GM21825 (cell line): ENCODE measurements around the gene BCL7A.
"Not testable (repeated sequence)": the region's sequence is repeated elsewhere in the genome, so short reads cannot be mapped to it uniquely, and the experiment has no call there.

ENCODE experiments used
- ATAC-seq: cut with Tn5 transposase; IDR thresholded peaks from one replicate; pipeline ENCODE4 v1.9.1; 2021; ENCODE audit warnings: mild to moderate bottlenecking, moderate library complexity; ENCODE audit not compliant: unreplicated experiment

The BCL7A gene

DNA sequence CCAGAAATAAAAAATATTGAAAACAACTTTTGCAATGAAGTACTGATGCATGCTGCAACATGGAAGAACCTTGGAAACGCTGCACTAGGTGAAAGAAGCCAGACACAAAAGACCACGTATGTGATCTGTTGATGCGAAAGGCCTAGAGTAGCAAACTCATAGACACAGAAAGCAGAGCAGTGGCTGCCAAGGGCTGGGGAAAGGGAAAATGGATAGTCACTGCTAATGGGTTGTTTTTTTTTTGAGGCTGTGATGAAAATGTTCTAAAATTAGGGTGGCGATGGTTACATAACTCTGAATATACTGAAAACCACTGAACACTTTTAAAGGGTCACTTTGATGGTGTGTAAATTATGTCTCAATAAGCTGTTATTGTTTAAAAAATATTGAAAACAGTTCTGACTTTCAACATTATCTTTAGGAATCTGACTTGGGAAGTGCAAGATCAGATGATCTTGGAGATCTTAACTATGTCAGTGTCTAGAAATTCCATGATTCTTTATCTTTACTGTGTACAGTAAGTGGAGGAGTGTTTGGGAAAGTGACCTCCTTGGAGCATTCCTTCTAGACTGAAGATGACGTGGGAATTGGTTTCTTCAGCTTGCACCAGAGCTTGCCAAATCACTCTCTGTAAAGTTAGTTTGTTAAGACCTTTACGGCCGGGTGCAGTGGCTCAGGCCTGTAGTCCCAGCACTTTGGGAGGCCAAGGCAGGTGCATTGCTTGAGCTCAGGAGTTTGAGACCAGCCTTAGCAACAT is 69.3 kb downstream of the BCL7A start:
- no peak for ATAC-seq

DNA sequence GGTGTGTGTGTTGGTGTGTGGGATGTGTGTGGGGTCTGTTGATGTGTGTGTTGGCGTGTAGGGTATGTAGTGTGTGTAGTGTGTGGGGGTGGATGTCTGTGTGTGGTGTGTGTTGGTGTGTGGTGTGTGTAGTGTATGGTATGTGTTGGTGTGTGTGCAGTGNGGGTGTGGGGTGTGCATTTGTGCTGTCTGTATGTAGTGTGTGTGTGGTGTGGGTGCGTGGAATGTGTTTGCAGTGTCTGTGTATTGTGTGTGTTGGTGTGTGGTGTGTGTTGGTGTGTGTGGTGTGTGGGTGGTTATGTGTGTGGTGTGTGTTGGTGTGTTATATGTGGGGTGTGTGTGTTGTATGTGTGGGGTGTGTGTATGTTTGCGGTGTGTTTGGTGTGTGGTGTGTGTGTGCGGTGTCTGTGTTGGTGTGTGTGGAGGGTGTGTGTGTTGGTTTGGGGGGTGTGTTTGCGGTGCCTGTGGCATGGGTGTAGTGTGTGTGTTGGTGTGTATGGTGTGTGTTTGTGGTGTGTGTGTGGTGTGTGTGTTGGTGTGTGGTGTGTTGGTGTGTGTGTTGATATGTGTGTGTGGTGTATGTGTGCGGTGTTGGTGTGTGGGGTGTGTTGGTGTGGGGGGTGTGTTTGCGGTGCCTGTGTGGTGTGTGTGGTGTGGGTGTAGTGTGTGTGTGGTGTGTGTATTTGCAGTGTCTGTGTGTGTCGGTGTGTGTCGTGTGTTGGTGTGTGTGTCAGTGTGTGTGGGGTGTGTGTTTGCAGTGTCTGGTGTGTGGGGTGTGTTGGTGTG is 71.6 kb downstream of the BCL7A start:
- ATAC-seq = no peak

DNA sequence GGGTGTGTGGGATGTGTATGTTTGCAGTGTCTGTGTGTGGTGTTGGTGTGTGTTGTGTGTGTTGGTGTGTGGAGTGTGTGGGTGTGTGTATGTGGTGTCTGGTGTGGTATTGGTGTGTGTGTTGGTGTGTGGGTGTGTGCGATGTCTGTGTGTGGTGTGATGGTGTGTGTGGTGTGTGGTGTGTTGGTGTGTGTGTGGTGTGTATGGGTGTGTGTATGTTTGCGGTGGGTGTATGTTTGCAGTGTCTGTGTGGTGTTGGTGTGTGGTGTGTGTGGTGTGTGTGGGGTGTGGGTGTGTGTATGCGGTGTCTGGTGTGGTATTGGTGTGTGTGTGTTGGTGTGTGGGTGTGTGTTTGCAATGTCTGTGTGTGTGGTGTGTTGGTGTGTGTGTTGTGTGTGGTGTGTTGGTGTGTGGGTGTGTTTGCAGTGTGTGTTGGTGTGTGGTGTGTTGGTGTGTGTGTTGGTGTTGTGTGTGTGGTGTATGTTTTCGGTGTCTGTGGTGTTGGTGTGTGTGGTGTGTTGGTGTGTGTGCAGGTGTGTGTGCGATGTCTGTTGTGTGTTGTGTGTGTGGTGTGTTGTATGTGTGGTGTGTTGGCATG is 72.6 kb downstream of the BCL7A start:
- ATAC-seq = no peak

DNA sequence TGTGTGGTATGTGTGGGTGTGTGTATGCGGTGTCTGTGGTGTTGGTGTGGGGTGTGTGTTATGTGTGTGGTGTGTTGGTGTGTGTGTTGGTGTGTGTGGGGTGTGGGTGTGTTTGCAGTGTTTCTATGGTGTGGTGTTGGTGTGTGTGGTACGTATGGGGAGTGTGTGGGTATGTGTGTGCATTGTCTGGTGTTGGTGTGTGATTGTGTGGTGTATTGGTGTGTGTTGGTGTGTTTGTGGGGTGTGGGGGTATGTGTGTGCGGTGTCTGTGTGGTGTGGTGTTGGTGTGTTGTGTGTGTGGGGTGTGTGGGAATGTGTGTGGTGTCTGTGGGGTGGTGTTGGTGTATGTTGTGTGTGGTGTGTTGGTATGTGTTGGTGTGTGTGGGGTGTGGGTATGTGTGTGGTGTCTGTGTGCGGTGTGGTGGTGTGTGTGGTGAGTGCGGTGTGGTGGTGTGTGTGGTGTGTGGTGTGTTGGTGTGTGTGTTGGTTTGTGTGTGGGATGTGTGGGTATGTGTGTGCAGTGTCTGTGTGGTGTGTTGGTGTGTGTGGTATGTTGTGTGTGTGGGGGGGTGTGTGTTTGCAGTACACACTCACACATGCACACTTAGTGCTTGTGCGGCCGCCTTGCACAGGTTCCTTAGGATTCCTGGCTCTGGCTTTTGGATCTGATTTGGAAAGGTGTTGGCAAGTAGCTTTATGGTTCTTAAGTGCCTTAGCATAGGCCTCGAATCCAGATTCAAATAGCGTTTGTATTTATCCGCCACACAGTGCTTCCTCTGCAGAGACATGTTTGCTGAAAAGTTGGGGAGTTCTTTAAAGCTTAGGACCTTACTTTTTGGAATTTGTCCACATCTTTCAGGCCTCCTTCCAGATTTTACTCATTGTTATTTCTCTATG is 73.3 kb downstream of the BCL7A start:
- ATAC-seq = no peak

DNA sequence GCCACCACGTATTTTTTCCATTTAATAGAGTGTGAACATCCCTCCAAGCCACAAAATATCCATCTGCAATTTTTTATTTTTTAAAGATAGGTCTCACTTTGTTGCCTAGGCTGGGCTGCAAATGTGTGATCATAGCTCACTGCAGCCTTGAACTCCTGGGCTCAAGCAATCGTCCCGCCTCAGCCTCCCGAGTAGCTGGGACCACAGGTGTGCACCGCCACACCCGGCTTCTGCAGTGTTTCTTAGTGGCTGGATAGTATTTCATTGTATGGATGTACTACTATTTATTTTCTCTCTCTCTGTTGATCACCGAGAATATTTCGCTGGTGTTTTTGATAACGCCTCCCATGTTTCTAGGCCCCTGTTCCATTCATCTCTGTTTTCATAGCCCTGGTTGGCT is 74.3 kb downstream of the BCL7A start:
- ATAC-seq = no peak

DNA sequence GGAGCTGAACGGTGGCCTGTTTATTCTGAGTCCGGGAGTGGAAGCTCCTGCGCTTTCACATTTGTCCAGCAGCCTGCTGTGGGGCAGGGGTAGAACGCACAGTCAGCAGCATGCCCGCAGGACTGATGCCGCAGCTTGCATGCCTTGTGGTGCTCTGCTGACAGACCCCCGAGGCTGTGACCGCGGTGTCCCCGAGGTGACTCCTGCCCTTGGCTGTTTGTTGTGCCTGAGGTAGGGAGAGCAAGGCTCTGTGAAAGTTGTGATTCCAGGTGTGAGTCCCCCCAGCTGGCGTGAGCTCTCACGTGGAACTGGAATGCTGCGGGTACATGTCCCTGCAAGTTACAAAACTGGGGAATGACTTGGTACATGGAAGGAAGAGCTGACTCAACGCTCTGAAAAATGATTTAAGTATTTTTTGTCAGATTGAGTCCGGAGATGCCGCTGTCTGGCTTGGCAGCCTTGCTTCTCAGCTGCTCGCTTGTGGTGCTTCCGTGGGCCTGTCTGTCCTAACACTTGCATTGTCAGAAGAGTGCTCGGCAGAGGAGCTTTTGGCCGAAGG is 75.0 kb downstream of the BCL7A start:
- ATAC-seq = no peak

DNA sequence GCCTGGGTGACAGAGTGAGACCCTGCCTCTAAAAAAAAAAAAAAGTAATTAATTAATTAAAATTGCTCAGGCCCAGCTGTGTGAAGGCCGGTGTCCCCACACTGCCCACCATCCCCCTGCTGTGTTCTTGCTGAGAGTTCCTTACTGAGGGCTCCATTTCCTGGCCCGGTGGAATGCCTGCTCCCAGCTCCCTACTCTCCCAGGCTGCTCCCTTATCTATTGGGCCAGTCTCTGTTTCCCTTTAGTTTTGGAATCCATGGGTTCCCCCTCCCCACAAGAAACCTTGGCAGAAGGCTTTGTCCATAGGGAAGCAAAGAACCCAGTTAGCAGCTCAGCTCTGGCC is 75.9 kb downstream of the BCL7A start:
- no peak for ATAC-seq

DNA sequence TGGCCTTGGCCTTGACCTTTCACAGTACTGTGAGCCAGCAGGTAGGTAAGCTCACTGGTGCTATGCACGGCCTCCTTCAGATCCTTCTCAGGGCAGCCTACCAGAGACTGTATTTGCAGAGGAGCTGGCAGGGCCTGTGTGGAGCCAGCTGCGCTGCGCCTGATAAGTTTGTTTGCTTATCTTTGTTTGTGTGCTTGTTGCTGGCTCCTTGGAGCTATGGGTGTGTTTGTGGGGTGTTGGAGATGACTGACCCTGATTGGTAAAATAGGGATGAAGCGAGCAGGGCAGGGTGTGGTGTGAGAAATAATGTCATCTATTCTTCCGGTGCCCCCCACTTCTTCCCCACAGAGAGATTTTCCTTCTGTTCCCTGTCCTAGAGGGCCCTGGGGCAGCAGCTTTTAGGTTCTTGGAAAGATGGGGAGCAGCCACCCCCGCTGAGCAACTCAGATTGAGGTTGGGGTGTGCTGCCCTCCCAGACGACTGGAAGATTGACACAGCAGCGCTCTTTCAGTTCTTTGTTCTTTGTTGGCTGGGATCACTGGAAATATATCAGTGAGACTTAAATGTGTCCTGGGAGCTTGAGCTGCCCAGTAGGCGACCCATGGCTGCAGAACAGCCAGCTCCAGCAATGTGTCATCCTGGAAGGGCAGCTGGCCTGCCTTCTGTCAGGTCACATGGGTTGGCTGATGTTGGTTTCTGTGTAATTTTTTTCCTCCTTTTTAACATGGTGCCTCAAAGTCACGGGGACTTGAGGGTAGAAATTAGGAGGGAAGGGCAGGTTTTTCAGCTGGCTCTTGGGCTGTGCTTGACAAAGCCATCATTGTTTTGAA is 76.5 kb downstream of the BCL7A start:
- ATAC-seq = no peak

DNA sequence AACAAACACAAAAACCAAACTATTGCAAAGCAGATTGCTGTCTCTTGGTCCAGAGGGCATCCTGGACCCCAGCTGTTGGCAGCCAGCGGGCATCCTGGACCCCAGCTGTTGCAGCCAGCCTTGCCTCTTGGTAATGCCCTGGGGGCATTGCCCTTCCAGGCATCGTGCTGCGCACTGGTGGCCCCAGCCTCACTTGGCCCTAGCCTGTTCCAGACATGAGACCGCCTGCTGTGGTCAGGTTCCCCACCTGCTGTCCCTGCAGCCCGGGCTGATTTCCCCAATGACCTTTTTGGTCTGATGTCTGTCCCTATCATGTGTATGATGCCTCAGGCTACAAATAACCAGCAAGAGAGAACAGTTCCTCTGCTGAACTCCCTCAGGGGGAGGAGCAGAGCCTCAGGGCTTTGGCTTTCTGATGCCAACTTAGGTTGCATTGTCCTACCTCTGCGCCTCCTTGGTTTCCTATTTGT is 77.6 kb downstream of the BCL7A start:
- no peak for ATAC-seq

DNA sequence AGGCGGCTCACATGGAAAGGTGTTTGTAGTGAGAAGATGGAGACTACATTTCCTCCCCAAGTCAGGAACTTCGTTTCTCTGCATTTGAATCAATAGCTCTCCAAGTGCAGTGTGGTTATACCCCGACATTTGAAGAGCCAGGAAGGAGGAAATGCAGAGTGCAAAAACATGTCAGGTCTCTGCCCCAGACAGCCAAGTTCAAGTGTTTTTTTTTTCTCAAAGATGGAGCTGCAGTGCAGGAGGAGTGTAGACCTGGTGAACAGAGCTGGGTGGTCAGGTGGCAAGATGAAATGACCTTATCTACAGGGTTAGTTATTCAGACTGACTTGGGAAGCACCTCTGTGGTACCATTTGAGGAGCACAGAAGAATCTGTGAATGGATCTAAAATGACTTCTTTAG is 78.2 kb downstream of the BCL7A start:
- no peak for ATAC-seq

DNA sequence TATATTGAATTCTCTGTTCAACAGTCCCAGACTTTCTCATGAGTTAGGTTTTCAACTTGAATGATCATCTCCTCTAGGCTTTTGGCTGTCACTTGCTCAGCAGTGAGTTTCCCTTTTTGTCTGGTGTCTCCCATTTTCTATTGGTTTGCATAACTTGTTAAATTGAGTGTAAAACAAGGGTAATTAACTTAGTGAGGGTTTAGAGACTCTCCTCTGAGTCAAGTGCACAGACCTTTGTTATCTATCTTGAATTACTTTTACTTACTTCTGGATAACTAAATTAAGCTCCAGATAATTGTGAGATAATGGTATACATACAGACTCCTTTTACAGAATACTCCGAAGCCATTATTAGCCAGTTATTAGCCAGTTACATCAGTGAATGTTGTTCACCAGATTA is 78.9 kb downstream of the BCL7A start:
- ATAC-seq = no peak

DNA sequence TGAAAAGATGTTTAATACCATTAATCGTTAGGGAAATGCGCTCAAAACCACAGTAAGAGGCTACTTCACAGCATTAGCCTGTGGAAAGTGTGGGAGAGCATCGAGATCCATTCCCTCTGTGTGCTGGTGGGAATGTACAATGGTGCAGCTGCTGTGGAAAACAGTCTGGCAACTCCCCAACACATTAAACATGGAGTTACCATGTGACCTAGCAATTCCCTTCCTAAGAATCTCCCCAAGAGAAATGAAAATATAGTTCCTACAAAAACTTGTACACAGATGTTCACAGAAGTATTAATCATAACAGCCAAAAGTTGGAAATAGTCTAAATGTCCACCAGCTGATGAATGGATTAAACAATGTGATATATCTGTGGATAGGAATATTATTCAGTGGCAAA is 80.6 kb downstream of the BCL7A start:
- ATAC-seq = no peak

DNA sequence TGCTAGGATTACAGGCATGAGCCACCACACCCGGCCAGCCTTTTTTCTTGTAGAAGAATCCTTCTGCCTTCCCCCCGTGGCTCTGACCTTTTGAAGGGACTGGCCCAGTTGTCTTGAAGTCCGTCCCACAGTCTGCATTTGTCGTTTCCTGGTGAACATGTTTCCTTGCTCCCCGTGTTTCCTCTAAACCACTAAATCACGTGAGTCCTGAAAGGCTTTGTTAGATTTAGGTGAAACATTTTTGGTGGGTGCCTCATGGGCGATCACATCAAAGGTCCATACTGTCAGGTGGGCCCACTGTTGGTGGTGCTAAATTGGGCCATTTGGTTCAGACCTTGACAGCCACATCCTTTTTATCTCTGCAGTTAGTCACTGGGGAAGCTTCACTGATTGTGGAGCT is 83.2 kb downstream of the BCL7A start:
- ATAC-seq = no peak

DNA sequence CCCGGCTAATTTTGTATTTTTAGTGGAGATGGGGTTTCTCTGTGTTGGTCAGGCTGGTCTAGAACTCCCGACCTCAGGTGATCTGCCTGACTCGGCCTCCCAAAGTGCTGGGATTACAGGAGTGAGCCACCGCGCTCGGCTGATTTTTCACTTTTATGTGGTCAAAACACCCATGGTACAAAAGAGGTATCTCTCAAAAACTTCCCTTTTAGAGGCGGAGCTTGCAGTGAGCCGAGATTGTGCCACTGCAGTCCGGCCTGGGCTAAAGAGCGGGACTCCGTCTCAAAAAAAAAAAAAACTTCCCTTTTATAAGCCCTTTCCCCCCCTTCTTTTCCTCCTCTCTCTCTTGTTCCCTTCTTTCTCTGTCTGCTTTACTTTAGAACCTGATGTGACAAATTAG is 83.8 kb downstream of the BCL7A start:
- not testable (repeated sequence) for ATAC-seq

DNA sequence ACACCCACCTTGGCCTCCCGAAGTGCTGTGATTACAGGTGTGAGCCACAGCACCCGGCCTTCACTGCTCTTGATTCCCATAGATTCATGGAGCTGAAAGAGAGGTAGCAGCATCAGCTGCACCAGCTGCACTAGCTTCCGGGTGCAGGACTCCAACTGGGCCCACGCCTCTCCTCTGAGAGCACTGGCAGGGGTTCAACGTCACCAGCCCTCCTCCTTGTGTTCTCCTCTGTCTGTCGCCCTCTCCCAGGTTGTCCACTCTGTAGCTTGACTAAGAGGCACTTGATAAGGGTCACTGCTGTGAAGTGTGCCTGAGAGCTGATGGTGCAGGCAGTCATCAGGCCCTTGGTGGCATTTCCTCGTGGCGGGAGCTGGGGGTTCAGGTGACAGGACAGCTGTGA is 85.2 kb downstream of the BCL7A start:
- ATAC-seq = no peak

DNA sequence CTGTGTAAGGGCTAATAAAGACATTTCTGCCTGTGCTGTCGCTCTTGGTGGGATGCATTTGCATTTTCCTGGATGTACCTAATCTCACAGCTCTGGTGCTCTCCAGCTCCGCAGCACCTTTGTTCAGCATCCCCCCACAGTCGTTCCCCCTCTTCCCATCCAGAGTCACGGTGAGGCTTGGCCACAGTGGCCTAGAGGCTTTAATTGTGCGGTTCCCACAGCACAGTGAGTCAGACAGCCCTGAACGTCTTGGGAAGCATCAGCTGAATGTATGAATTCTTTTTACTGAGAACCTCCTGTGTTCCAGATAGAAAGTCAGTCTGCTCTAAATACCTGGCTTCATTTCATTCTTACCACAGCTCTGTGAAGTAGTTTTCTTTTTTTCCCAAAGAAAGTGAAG is 85.6 kb downstream of the BCL7A start:
- ATAC-seq = no peak

DNA sequence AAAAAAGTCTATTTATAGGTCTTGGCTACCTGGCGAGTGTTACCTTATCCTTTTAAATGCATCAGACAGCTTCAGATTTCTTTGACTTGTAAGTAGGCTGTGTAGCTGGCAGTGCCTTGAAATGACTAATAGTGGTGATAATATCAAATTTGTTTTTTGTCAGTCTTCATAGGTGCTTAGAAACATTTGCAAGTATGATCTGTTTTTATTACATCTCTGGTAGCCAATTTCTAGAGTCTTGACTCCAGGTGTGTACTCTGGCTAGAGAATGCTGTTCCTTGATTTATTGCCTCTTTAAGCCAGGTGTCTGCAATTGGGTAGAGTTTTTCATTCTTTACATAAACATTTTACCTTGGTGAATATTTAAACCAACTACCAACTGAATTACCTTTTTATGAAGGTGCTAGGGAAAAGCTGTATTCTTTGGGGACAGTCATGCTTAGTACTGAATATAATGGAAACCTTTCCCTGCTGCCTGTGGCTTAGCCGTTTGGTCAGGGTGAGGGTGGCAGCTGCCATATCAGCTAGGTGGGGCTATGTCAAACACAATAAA is 89.5 kb downstream of the BCL7A start:
- ATAC-seq = no peak
